Testis (tissue), 2 donors: ENCODE measurements around the gene CDIPT.

ENCODE experiments used
- POLR2A ChIP-seq: fragments of 450-650 bp; IDR thresholded peaks from one replicate; pipeline ENCODE4 v1.6.1; 2017; ENCODE audit warnings: antibody characterized with exemption, mild to moderate bottlenecking, moderate library complexity
- TF ChIP-seq, protein P1 (sequence below), 3 experiments: fragments of 450-650 bp in 2 of 3; fragments of 200-600 bp in 1 of 3; sonication (generic) in 1 of 3; IDR thresholded peaks; one replicate each; pipeline ENCODE4 v1.5.1; 2016 to 2019; ENCODE audit warnings: antibody characterized with exemption in 3 of 3, mild to moderate bottlenecking in 2 of 3, moderate library complexity in 1 of 3

DNA sequence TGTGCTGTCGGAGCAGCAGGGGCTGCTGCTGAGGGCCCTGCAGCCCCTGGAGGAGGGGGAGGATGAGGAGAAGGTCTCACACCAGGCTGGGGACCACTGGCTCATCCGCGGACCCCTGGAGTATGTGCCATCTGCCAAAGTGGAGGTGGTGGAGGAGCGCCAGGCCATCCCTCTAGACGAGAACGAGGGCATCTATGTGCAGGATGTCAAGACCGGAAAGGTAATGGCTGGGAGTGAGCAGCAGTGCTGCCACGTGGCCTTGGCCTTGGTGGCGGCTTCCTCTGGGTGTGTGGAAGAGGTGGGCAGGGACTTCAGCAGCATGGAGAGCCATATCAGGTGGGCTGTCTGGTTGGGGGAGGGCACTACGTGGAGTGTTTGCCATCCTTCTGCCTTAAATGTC, 22.8 kb downstream of the CDIPT start:
- TF ChIP-seq, protein P1, sequence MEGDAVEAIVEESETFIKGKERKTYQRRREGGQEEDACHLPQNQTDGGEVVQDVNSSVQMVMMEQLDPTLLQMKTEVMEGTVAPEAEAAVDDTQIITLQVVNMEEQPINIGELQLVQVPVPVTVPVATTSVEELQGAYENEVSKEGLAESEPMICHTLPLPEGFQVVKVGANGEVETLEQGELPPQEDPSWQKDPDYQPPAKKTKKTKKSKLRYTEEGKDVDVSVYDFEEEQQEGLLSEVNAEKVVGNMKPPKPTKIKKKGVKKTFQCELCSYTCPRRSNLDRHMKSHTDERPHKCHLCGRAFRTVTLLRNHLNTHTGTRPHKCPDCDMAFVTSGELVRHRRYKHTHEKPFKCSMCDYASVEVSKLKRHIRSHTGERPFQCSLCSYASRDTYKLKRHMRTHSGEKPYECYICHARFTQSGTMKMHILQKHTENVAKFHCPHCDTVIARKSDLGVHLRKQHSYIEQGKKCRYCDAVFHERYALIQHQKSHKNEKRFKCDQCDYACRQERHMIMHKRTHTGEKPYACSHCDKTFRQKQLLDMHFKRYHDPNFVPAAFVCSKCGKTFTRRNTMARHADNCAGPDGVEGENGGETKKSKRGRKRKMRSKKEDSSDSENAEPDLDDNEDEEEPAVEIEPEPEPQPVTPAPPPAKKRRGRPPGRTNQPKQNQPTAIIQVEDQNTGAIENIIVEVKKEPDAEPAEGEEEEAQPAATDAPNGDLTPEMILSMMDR (IDR thresholded peaks at IDR 0.05): no peak
- no peak for TF ChIP-seq POLR2A
